Measurements from ENCODE around the gene CDH19.
"Not testable (repeated sequence)": the region's sequence is repeated elsewhere in the genome, so short reads cannot be mapped to it uniquely, and the experiment has no call there.

Gene CDH19

GRCh38 chr18:66560094-66560493, 43.8 kb downstream of the CDH19 start:
- peak; percentile 47 for DNase-seq

GRCh38 chr18:66558773-66559172, 45.1 kb downstream of the CDH19 start:
- DNase-seq, result no peak

- no peak for DNase-seq
These were observed 46.8 kb downstream of the CDH19 start for GRCh38 chr18:66557091-66557490.

GRCh38 chr18:66555585-66555984, 48.3 kb downstream of the CDH19 start:
- no peak for DNase-seq

GRCh38 chr18:66553824-66554223, 50.1 kb downstream of the CDH19 start:
- no peak for DNase-seq

GRCh38 chr18:66550366-66550765, 53.5 kb downstream of the CDH19 start:
- no peak for DNase-seq

GRCh38 chr18:66548747-66549146, 55.1 kb downstream of the CDH19 start:
- no peak for DNase-seq

- peak; percentile 67 for DNase-seq
These were observed 69.8 kb downstream of the CDH19 start for GRCh38 chr18:66534110-66534509.

GRCh38 chr18:66533693-66534092, 70.2 kb downstream of the CDH19 start:
- peak; percentile 49 for DNase-seq

GRCh38 chr18:66523219-66523991, 80.5 kb downstream of the CDH19 start:
- DNase-seq, result no peak

- DNase-seq, result no peak
These were observed 89.9 kb downstream of the CDH19 start for GRCh38 chr18:66513996-66514395.

GRCh38 chr18:66511792-66512191, 92.1 kb downstream of the CDH19 start:
- DNase-seq, result no peak

GRCh38 chr18:66511289-66511688, 92.6 kb downstream of the CDH19 start:
- no peak for DNase-seq

- no peak for DNase-seq
These were observed 93.4 kb downstream of the CDH19 start for GRCh38 chr18:66510357-66511045.

GRCh38 chr18:66508937-66509336, 95.0 kb downstream of the CDH19 start:
- DNase-seq, result no peak

GRCh38 chr18:66506178-66506577, 97.7 kb downstream of the CDH19 start:
- DNase-seq, result no peak

GRCh38 chr18:66497351-66497750, 106.5 kb downstream of the CDH19 start:
- no peak for DNase-seq

- peak; percentile 60 for DNase-seq
These were observed 108.0 kb downstream of the CDH19 start for GRCh38 chr18:66495844-66496243.

- DNase-seq, result no peak
These were observed 130.0 kb downstream of the CDH19 start for GRCh38 chr18:66473882-66474281.

- DNase-seq, result not testable (repeated sequence)
These were observed 137.7 kb downstream of the CDH19 start for GRCh38 chr18:66466184-66466583.

GRCh38 chr18:66461344-66461743, 142.5 kb downstream of the CDH19 start:
- DNase-seq, result no peak

- no peak for DNase-seq
These were observed 146.6 kb downstream of the CDH19 start for GRCh38 chr18:66457245-66457644.
